ENCODE results near the gene RPTOR. TPM values are rescaled to one million over a fixed set of nuclear protein-coding genes. Genes with fewer than 3 reads are reported as not detected.

The RPTOR gene
- total RNA-seq, 1 donor from 2014 or later: 40.9 TPM

GRCh38 chr17:80666867-80667266 lies 122.2 kb downstream of the RPTOR start:
- DNase-seq: no peak

DNA sequence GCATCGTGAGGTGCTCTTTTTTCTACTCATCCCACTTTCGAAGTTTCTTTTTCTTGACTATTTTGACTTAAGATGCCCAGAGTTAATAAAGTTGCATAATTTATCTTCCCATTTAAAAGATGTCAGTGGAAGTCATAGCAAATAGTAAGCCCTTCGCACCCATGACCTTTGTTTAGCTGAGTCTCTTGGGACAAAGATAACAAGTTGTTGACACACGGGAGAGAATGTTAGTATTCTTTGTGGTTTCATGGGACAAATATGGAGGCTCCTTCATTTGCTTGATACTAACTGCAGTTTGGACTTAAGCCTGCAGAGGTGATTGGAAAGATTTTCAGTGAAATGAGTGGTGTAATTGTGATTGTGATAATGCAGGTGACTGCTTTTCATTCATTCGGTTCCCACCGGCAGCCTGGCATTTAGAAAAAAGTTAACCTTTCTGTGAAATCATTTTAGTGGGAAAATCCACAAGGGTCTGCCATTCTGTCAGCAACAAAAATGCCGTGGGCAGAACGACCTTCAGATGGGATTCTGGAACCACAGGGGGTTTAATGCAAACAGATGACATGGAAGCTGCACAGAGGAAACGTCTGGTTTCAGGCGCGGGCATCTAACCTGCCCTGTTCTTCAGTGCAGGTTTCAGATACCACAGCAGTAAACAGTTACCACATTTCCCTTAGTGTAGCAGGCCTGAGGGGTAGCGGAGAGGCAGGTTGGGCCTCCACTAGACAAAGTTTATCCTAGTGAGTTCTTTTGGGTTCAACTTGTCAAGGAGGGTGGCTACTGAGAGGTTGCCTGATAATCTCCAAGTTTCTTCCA lies 123.0 kb downstream of the RPTOR start:
- no peak for DNase-seq

DNA sequence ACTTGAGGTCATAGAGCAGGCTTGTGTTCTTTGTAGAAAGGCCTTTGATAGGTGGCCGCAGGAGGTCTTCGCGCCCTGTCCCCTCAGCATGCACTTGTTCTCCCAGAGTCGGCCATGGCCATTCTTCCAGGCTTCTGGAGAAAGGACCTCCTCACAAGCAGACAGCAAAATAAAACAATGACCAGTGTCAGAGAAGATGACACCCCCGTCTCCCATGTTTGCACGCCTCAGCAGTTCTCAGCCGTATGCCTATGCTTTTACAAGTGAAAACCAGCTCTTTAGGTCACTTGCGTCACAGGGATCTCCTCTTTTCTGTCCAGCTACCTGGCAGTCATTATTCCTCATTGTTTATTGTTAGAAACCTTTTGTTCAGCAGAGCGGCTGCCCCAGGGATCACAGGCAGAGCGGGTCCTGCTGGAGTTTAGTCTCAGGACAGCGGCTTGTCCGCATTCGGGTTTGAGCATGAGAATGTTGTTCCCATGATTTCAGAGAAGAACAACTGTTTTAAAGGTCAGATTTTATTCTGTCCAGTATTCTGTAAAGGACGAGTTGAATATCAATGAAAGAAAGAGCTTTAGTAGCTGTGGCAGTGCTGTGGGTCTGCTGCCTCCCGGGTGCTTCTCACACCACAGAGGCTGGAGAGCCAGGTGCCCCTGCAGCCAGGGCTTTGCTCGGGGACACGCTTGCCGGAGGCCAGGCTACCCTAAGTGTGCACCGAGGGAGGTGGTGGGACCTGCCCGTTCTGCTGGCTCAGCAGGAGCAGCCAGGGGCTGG lies 123.9 kb downstream of the RPTOR start:
- DNase-seq: no peak

DNA sequence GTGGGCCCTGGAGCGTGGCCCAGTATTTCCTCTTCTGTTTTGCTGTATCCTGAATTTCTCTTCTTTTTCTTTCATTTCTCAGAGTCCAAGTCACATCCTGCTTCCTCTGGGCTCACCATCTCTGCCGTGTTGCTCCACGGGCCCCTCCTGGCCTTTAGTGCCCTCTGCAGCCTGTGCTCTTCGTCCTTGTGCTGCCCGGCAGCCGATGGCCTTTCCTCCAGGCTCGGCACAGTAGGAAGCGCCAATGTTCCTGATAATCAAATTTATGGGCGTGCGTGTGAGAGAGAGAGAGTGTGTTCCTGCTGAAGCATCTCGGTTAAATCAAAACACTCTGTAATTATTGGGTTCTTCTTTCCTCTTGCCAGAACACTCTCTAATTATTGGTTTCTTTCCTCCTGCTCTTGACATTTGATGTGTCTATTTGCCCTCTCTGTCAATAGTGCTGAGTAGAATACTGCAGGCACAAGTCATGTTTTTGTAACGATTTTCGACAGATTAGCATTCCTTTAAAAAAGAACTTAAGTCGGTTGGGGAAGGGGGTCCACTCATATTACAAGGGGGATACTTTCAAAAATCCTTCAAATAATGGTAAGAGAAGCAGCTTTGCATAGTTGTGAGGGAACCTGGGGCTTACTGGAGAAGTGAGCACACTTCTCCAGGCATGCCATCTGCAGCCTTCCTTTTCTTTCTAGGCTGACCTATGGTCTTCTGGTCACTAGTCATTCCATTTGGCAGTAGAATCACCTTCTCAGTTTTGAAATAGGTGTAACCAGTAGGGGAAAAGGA lies 126.6 kb downstream of the RPTOR start:
- no peak for DNase-seq

DNA sequence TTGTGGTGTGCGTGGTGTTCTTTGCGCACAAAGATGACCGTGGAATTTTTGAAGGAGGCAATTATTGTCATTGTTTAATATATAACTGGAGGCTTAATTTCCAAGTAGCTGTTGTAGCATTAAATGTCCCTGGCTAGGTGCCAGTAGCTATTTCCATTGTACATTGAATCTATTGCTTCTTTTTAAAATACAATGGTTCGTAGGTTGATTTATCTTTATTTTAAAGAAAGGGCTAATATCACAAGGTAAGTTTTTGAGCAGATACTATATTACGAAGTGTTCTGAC lies 127.1 kb downstream of the RPTOR start:
- no peak for DNase-seq

DNA sequence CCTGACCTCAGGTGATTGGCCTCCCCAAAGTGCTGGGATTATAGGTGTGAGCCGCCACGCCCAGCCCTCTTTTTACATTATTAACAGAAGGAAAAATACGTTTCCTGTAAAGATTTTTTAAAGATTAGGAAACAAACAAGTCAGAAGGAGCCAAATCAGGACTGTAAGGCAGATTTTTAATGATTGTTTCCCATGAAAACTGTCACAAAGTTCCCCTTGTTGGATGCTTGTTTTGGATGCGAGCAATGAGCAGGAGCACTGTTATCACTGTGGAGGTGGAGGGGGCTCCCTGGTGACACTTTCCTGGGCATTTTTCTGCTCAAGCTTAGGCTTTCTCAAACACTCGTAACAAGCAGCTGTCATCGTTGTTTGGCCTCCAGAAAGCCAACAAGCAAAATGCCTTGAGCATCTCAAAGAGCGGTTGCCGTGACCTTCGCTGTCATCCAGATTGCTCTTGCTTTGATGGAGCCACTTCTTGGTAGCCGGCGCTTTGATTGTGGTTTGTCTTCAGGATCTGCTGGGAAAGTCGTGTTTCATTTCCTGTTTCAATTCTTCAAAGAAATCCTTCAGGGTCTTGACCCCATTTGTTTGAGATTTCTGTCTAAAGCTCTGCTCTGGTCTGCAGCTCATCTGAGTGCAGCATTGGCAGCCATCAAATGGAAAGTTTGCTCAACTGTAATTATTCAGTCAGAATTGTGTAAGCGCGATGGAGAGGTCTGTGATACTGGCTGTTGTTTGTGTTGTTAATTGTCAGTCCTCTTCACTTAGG lies 128.7 kb downstream of the RPTOR start:
- DNase-seq: peak; percentile 17

DNA sequence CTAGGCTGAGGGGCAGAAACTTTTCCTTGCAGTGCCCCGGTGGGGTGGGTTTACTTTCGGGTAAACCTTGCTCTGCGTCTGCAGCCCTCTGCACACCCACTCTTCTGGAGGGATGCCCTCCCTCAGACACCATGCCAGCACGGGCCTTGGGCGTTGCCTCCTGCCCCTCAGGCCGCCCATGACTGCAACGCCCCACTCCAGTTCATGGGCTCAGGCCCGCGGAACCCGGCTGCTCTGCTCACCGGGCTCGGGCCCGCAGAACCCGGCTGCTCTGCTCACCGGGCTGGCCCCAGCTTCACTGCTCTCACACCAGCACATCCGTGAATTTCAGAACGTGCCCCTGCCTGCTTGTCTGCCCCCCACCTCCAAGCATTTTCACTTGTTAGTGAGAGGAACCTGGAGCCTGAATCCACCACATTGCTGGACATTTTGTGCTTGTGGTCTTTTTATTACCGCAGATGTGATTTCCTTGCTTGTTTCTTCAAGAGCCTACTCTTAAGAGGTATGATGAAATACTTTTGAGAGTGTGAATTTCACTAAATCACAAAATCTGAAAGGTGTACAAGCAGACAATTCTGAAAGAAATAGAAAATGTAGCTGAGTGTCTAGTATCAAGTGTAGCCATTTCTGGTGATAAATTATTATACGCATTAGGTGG lies 130.9 kb downstream of the RPTOR start:
- no peak for DNase-seq

DNA sequence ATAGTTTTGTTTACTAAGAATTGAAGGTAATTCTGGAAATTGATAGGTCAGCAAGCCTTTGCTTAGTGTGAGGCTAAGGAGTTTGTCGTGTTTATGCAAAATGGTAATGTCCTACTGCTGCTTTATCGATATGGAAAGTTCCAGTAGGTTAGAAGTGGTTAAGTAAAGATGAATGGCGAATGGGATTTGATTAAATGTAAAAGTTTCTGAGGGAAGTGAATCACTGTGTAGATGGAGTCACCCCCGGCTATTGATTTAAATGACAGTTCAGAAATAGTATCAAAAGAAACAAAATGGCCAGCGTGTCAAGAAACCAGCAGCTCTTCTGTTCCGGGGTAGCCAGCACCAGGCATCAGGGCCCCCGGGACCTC lies 131.4 kb downstream of the RPTOR start:
- DNase-seq: no peak

DNA sequence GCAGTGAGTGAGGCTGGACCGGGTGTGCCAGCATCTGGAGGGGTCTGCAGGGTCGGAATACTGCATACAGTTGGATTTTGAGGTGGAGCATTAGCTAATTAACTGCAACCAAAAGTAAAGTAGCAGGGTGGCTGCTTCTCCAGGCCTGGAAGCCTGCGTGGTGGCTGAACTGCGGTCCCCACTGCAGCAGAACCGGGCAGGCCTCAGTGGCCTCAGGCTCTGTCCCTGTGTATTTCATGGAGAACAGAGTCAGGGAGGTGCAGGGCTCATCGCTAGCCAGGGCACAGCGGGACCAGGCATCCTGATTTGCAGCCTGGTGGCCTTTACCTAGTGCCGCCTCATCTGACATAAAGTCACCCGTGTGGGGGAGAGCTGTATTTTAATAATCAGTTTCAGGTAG lies 131.9 kb downstream of the RPTOR start:
- no peak for DNase-seq

DNA sequence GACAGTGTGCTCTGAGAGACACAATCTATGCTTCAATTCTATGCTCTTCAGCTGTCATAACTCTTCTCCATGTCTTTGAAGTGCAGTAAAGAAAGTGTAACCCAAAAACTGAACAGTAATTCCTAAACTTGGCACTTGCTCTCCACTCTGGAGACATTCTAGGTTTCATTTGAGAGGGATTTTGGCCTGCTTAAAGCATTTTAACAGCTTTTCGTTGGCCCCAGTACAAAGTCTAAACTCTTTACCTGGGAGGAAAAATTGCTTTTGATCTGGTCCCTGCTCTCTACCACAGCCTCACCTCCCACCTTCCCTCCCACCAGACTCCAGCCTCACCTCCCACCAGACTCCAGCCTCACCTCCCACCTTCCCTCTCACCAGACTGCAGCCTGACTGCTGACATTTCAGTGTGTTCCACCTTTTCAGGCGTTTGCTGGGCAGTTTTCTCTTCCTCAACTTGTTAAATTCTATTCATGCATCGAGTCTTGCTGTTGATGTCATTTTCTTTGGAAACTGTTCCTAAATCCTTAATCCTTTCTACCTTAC lies 132.6 kb downstream of the RPTOR start:
- no peak for DNase-seq

- no peak for DNase-seq
These were observed 135.2 kb downstream of the RPTOR start for GRCh38 chr17:80679816-80680215.

- DNase-seq: no peak
These were observed 136.6 kb downstream of the RPTOR start for GRCh38 chr17:80681215-80681614.

DNA sequence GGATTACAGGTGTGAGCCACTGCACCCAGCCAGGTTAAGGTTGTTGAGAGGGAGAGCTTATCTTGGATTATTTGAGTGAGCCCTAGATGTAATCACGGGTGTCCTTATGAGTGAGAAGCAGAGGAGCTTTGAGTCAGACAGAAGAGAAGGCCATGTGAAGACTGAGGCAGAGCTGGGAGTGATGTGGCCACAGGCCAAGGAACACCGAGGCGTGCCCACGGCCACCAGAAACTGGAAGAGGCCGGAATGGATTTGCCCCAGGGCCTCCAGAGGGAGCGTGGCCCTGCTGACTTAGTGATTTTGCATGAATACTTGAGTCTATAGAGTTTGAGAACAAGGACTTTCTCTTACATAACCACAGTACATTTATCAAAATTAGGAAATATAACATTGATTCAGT lies 137.7 kb downstream of the RPTOR start:
- no peak for DNase-seq

DNA sequence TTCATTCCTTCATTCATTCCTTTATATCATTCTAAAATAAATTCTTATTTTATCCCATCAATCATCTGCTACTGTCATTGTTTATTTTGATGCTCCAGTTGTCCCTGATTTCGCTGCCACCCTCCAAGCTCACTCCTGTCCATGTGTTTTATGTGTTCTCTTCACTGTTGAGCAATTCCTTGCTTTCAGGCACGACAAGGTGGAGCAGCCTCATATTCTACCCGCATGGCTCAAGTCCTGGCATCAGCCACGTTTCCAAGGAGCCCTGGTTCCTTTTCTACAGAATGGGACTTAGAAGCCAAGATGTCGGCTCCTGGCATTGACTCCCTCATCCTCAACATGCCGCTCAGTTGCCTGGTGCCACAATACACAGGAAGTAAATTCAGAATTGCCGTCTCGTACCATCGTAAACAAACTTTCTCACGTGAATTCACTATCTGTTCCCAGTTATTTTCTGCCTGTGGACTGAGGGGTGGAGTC lies 139.0 kb downstream of the RPTOR start:
- DNase-seq: no peak

DNA sequence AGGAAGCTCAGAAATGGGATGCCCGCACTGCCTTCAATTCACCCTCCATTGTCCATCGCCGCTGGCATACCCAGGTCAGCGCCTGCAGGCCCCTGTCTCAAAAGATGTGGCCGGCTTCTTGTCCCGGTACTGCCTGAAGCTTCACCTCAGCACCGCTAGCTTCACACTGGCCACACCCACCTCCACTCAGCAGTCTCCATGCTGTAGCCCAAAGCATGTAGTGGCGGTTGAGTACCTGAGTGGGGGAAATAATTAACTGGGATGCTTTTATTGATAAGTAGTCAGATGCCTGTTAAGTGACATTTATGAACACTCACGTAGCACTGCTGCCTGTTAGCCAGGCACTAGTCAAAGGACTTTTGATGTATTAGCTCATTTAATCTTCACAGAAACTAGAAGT lies 143.2 kb downstream of the RPTOR start:
- DNase-seq: no peak

GRCh38 chr17:80689129-80689619 lies 144.5 kb downstream of the RPTOR start:
- no peak for DNase-seq

- no peak for DNase-seq
These were observed 147.1 kb downstream of the RPTOR start for GRCh38 chr17:80691784-80692183.

DNA sequence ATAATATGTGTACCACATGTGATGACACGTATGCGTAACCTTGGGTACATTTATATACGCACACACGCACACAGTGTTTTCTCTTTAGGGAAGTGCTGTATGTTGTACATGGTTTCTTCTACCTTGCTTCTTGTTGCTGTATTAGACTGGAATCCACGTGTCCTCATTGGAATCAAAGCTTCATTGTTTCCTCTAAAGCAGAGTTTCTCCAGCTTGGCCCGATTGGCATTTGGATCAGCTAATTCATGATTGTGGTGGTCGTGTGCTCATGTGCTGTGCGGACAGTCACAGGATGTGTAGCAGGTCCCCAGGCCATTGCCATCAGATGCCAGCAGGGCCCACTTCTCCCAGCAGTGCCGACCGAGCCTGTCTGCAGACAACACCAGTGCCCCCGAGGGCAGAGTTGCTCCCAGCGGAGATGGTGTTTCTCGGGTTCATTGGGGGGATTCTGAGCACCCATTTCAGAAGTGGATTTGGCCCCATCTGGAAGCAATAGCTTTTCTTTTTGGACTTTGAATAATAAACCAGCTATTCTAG lies 148.4 kb downstream of the RPTOR start:
- DNase-seq: no peak

GRCh38 chr17:80693511-80693910 lies 148.9 kb downstream of the RPTOR start:
- DNase-seq: no peak

DNA sequence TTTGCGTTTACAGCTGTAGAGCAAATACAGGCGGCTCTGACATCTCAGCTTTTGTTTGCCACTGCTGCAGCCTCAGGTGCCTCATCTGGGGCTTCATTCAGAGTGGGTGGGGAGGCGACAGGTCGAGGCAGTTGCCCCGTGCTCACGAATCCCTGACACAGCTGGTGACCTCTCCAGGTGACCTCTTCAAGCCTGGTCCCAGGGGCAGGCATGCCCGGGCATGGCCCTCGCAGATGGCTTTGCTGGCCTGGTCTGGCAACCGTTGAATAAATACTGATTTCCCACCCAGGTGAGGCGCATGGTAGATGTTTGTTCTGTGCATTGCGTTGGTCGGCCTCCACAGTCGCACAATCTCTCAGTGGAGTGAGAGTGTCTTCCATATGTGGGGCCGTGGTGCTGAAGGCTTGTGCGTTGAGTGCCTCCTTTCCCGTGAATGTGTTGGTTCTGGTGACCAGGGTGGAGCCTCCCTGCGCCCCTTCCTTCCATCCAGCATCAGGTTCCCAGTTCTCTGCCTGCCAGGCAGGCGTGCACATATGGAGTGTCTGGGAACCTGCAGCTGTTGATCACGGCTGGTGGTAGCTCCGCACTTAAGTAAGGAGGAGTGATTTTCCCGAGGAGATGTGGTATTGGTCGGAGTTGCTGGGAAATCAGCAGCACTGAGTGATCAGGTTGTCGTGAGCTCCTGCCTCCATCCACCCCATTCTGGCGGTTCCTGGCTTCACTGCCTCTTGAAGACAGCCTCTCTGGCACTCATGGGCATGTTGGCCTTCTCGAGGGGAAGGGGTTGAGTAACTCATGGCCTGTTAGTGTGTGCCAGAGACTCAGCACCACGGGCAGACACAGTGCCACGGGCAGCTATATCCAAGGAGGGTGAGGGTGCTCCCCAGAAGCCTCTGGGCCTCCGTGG lies 149.7 kb downstream of the RPTOR start:
- DNase-seq: peak; percentile 59
